ENCODE data around the gene C19orf85.

Gene C19orf85

DNA sequence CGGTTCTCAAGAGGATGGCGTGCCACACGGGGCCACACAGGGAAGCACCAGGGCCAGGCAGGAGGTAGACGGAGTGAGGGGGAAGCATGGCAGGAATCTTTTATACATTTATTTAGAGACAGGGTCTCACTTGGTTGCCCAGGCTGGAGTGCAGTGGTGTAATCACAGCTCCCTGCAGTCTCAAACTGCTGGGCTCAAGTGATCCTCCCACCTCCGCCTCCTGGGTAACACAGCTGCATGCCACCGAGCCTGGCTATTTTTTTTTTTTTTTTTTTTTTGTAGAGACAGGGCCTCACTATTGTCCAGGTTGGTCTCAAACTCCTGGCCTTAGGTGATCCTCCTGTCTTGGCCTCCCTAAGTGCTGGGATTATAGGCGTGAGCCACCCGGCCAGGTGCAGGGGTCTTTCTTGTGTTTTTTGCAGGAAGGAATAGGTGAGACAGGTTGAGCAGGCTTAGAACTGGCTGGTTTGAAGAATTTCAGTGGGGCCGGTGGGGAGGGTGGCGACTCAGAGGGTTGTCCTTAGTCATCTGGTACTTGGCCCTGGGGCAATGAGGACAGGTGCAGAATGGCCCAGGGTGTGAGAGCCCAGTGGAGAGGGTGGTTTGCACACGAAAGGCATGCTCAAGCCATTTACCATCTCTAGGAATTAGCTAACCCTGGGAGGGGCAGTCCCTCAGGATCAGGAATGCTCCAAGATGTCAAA is 31.2 kb upstream of the C19orf85 start:
- TF ChIP-seq, protein P1, sequence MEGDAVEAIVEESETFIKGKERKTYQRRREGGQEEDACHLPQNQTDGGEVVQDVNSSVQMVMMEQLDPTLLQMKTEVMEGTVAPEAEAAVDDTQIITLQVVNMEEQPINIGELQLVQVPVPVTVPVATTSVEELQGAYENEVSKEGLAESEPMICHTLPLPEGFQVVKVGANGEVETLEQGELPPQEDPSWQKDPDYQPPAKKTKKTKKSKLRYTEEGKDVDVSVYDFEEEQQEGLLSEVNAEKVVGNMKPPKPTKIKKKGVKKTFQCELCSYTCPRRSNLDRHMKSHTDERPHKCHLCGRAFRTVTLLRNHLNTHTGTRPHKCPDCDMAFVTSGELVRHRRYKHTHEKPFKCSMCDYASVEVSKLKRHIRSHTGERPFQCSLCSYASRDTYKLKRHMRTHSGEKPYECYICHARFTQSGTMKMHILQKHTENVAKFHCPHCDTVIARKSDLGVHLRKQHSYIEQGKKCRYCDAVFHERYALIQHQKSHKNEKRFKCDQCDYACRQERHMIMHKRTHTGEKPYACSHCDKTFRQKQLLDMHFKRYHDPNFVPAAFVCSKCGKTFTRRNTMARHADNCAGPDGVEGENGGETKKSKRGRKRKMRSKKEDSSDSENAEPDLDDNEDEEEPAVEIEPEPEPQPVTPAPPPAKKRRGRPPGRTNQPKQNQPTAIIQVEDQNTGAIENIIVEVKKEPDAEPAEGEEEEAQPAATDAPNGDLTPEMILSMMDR (IDR thresholded peaks at IDR 0.05): no peak
- Histone ChIP-seq H3K27ac (no peak overlapping the region), H3K4me1 (peaks cover 0 to 21% (median 3%) of the 10 kb centered on the region in 4 donors), H3K4me3 (no peak overlapping the region), H3K27me3 (peaks cover 0 to 41% of the 10 kb centered on the region in 2 donors), H3K36me3 (peaks cover 0 to 8% (median 0%) of the 10 kb centered on the region in 3 donors), H3K9me3 (no peaks in the 10 kb centered on the region)
- DNase-seq: no peak
- intact Hi-C loops (cut with DNase I; ENCODE audit: low total_unique reads): no loop called here

DNA sequence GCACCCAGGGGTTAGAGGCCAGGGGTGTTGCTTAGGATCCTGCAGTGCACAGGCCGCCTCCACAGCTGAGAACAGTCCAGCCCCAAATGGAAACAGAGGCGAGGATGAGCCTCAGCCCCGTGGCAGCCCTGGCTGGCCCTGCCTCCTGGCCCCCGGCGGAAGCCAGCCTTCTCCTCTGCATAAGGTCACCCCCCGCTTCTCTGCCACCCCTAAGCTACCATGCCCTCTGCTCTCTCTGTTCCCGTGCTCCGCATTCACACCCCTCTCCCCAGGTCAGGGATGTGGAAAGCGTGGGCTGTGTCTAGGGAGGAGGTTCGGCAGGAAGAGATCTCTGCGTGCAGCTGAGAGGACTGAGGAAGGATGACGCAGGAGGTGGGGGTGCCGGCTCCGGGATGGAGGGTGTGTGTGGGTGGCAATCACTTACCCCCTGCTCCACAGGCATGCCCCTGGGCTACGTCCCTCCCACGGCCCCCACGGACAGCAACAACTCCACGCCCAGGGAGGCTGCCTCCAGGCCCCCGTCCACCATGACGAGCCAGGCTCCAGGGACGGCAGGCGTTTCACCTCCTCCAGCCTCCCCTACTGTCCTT is 29.7 kb upstream of the C19orf85 start:
- no peaks in the 10 kb centered on the region for H3K36me3 ChIP-seq
- no peaks in the 10 kb centered on the region for H3K9me3 ChIP-seq
- peak in 1 of 2 donors; percentile 50 for DNase-seq
- TF ChIP-seq, protein P1 (IDR thresholded peaks at IDR 0.05): no peak
- peak overlapping the region; percentile 23 to 35 for H3K4me3 ChIP-seq
- intact Hi-C loops (cut with DNase I; ENCODE audit: low total_unique reads): no loop called here
- peak overlapping the region; percentile 60 to 72 for H3K27ac ChIP-seq
- peaks cover 0 to 22% (median 5%) of the 10 kb centered on the region in 4 donors for H3K4me1 ChIP-seq
- peaks cover 0 to 56% of the 10 kb centered on the region in 2 donors for H3K27me3 ChIP-seq

DNA sequence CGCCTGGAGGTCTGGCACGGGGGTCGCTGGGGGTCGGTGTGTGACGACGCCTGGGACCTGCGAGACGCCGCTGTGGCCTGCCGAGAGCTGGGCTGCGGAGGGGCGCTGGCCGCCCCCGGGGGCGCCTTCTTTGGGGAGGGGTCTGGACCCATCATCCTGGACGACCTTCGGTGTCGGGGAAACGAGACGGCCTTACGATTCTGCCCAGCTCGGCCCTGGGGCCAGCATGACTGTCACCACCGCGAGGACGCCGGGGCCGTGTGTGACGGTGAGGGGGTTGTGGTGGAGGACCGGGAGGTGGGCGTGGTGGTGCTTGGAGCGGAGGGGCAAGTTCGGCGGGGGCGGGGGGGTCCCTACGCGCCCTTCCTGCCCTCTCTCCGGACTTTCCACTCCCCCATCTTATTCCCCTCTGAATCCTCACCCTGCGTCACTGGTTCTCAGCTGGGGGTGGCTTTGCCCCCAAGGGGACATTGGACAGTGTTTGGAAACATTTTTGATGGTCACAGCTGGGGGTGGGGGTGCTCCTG is 29.2 kb upstream of the C19orf85 start:
- peak overlapping the region; percentile 23 to 35 for H3K4me3 ChIP-seq
- DNase-seq: no peak
- intact Hi-C loops (cut with DNase I; ENCODE audit: low total_unique reads): no loop called here

DNA sequence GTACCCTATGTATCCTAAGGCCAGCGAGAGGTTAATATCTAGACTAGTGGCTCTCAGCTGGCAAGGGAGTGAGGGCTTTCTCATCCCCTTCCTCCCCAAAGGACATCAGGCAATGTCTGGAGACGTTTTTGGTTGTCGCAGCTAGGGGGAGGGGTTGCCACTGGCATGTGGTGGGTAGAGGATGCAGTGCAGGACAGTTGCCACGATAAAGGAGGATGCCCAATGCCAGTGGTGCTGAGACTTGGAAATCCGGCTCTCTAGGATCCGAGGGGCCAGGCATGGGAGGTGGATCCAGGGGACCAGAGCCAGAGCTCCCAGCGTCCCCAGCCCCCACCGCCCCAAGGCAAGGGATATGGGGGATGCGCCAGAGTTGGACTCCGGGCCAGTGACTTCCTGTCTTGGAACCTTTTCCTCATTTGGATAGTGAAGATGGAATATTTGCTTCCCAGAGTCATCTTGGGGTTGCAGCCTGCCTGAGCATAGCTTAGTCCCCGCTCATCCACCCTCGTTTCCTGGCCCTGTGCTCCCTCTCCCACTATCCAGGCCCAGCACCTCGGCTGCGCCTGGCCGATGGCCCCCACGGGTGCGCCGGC is 28.6 kb upstream of the C19orf85 start:
- Histone ChIP-seq H3K4me1 (peaks cover 0 to 27% (median 10%) of the 10 kb centered on the region in 4 donors), H3K4me3 (peak overlapping the region; percentile 23 to 35), H3K27ac (peak overlapping the region; percentile 60 to 72), H3K9me3 (no peaks in the 10 kb centered on the region), H3K36me3 (no peaks in the 10 kb centered on the region), H3K27me3 (peaks cover 0 to 61% of the 10 kb centered on the region in 2 donors)
- DNase-seq: no peak
- TF ChIP-seq, protein P1 (IDR thresholded peaks at IDR 0.05): no peak
- intact Hi-C loops (cut with DNase I; ENCODE audit: low total_unique reads): no loop called here

More for the DNA sequence above, 29.2 kb upstream of the C19orf85 start:
- Histone ChIP-seq H3K36me3 (no peaks in the 10 kb centered on the region), H3K9me3 (no peaks in the 10 kb centered on the region), H3K27ac (peak overlapping the region; percentile 60 to 72), H3K4me1 (peaks cover 0 to 27% (median 8%) of the 10 kb centered on the region in 4 donors), H3K27me3 (peaks cover 0 to 61% of the 10 kb centered on the region in 2 donors)
- TF ChIP-seq, protein P1 (IDR thresholded peaks at IDR 0.05): no peak

DNA sequence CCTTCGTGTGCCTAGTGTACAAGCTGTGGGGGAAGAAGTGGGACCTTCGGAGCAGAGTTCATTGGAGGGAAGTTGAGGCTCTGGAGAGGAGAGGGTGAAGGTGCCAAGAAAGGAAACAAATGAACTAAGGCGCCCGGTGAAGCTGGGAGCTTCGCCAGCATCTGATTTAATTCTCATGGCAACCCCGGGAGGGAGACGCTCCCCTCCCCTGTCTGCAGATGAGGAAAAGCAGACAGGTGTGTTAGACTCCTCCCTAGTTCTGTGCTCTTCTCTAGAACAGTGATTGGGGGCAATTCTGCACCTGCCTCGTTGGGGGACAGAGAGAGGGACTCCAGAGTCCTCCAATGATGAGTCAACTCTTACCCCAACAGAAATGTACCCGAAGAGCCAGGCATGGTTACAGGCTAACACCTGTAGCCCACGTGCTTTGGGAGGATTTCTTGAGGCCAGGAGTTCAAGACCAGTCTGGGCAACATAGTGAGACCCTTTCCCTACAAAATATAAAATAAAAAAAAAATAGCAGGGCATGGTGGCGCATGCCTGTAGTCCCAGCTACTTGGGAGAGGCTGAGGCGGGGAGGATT is 27.9 kb upstream of the C19orf85 start:
- intact Hi-C loops (cut with DNase I; ENCODE audit: low total_unique reads): no loop called here
- Histone ChIP-seq H3K27me3 (peaks cover 0 to 65% of the 10 kb centered on the region in 2 donors), H3K27ac (no peak overlapping the region), H3K36me3 (no peaks in the 10 kb centered on the region), H3K4me1 (peaks cover 0 to 34% (median 13%) of the 10 kb centered on the region in 4 donors), H3K4me3 (no peak overlapping the region), H3K9me3 (no peaks in the 10 kb centered on the region)
- TF ChIP-seq, protein P1 (IDR thresholded peaks at IDR 0.05): no peak
- no peak for DNase-seq

Measured in tibial artery (tissue), 4 donors.